H9 (cell line): Measurements from ENCODE around the gene IRF1. TPM values are rescaled to one million over a fixed set of nuclear protein-coding genes. Genes with fewer than 3 reads are reported as not detected.

ENCODE experiments used
- DNase-seq: peaks from one replicate; pipeline ENCODE4 v3.0.0-alpha.2; 2017
- H2AFZ ChIP-seq: one replicate; pipeline ENCODE4 v1.6.1; 2013; ENCODE audit warnings: mild to moderate bottlenecking, low read length, control low read depth, moderate library complexity
- H2AK5ac ChIP-seq: 2 replicates; pipeline ENCODE4 v1.6.1; 2013; ENCODE audit warnings: low read length, control low read depth, mixed read lengths; ENCODE audit not compliant: insufficient read length
- H2BK120ac ChIP-seq: one replicate; pipeline ENCODE4 v1.6.1; 2013; ENCODE audit warnings: low read depth, mild to moderate bottlenecking, low read length, control low read depth, inconsistent platforms; ENCODE audit not compliant: poor library complexity, severe bottlenecking
- H2BK12ac ChIP-seq: 2 replicates; pipeline ENCODE4 v1.6.1; 2013; ENCODE audit warnings: low read length, control low read depth, mixed read lengths, low read depth; ENCODE audit not compliant: insufficient read length
- H2BK15ac ChIP-seq: 2 replicates; pipeline ENCODE4 v1.6.1; 2013; ENCODE audit warnings: low read depth, low read length, control low read depth
- H2BK20ac ChIP-seq: one replicate; pipeline ENCODE4 v1.6.1; 2013; ENCODE audit warnings: low read depth, mild to moderate bottlenecking, low read length, control low read depth, inconsistent platforms; ENCODE audit not compliant: poor library complexity, severe bottlenecking
- H2BK5ac ChIP-seq: 2 replicates; pipeline ENCODE4 v1.6.1; 2013; ENCODE audit warnings: low read length, control low read depth, mixed read lengths; ENCODE audit not compliant: insufficient read length
- H3K14ac ChIP-seq: 2 replicates; pipeline ENCODE4 v1.6.1; 2013; ENCODE audit warnings: low read length, control low read depth; ENCODE audit not compliant: insufficient read depth
- H3K18ac ChIP-seq: 2 replicates; pipeline ENCODE4 v1.6.1; 2013; ENCODE audit warnings: low read depth, mild to moderate bottlenecking, mixed read lengths, low read length, control low read depth; ENCODE audit not compliant: insufficient read length
- H3K23ac ChIP-seq: 2 replicates; pipeline ENCODE4 v1.6.1; 2013; ENCODE audit warnings: low read length, control low read depth, mixed read lengths, low read depth; ENCODE audit not compliant: insufficient read length
- H3K23me2 ChIP-seq: 2 replicates; pipeline ENCODE4 v1.6.1; 2013; ENCODE audit warnings: low read depth, mild to moderate bottlenecking, mixed read lengths, low read length, control low read depth; ENCODE audit not compliant: insufficient read length, poor library complexity, severe bottlenecking
- H3K27ac ChIP-seq: 2 replicates; pipeline ENCODE4 v1.5.1; 2013; ENCODE audit warnings: low read length, control low read depth, mixed read lengths, low read depth; ENCODE audit not compliant: insufficient read length
- H3K27me3 ChIP-seq: 2 replicates; pipeline ENCODE4 v1.6.1; 2013; ENCODE audit warnings: low read length, control low read depth, inconsistent platforms; ENCODE audit not compliant: insufficient read depth
- H3K4ac ChIP-seq: 2 replicates; pipeline ENCODE4 v1.6.1; 2013; ENCODE audit warnings: low read depth, mild to moderate bottlenecking, control low read depth, inconsistent platforms, low read length, moderate library complexity
- H3K4me1 ChIP-seq: 2 replicates; pipeline ENCODE4 v1.6.1; 2013; ENCODE audit warnings: low read length, control low read depth, inconsistent platforms; ENCODE audit not compliant: insufficient read depth
- H3K4me2 ChIP-seq: 2 replicates; pipeline ENCODE4 v1.6.1; 2013; ENCODE audit warnings: low read length, control low read depth, mixed read lengths; ENCODE audit not compliant: insufficient read length, insufficient read depth
- H3K56ac ChIP-seq: 2 replicates; pipeline ENCODE4 v1.6.1; 2013; ENCODE audit warnings: low read depth, mild to moderate bottlenecking, mixed read lengths, low read length, control low read depth; ENCODE audit not compliant: insufficient read length
- H3K79me1 ChIP-seq: 2 replicates; pipeline ENCODE4 v1.6.1; 2013; ENCODE audit warnings: low read depth, mild to moderate bottlenecking, moderate library complexity, low read length, control low read depth, inconsistent platforms; ENCODE audit not compliant: insufficient read depth, poor library complexity, severe bottlenecking
- H3K79me2 ChIP-seq: 2 replicates; pipeline ENCODE4 v1.6.1; 2013; ENCODE audit warnings: low read length, control low read depth, inconsistent platforms; ENCODE audit not compliant: insufficient read depth
- H3K9ac ChIP-seq: 2 replicates; pipeline ENCODE4 v1.6.1; 2013; ENCODE audit warnings: low read length, control low read depth, mixed read lengths; ENCODE audit not compliant: insufficient read length; ENCODE audit errors: extremely low read depth
- H3K9me3 ChIP-seq: one replicate; pipeline ENCODE4 v1.6.1; 2013; ENCODE audit warnings: low read depth, low read length, inconsistent platforms; ENCODE audit not compliant: control insufficient read depth
- H3T11ph ChIP-seq: one replicate; pipeline ENCODE4 v1.6.1; 2013; ENCODE audit warnings: mild to moderate bottlenecking, low read length, control low read depth, inconsistent platforms
- H4K20me1 ChIP-seq: one replicate; pipeline ENCODE4 v1.6.1; 2013; ENCODE audit not compliant: control insufficient read depth, insufficient read length, insufficient read depth
- H4K5ac ChIP-seq: 2 replicates; pipeline ENCODE4 v1.6.1; 2013; ENCODE audit warnings: low read depth, mild to moderate bottlenecking, mixed read lengths, low read length, control low read depth; ENCODE audit not compliant: insufficient read length
- H4K8ac ChIP-seq: replicated peaks from 2 replicates; pipeline ENCODE4 v1.6.1; 2013; ENCODE audit warnings: low read length, control low read depth, mixed read lengths, low read depth; ENCODE audit not compliant: insufficient read length
- H4K91ac ChIP-seq: 2 replicates; pipeline ENCODE4 v1.6.1; 2013; ENCODE audit warnings: low read depth, mild to moderate bottlenecking, moderate library complexity, mixed read lengths, low read length, control low read depth; ENCODE audit not compliant: insufficient read length
- H3K27ac Mint-ChIP-seq, 3 experiments: 2 replicates in 2 of 3; 3 replicates in 1 of 3; pipeline ENCODE4 v1.8.0; 2020 to 2021; ENCODE audit warnings: mixed read lengths in 3 of 3, mild to moderate bottlenecking in 1 of 3, moderate library complexity in 1 of 3
- H3K27me3 Mint-ChIP-seq: 2 replicates; pipeline ENCODE4 v1.8.0; 2021; ENCODE audit warnings: low read depth, mild to moderate bottlenecking, moderate library complexity, mixed read lengths
- H3K36me3 Mint-ChIP-seq, 3 experiments: 2 replicates in 2 of 3; 3 replicates in 1 of 3; pipeline ENCODE4 v1.8.0; 2020 to 2021; ENCODE audit warnings: low read depth in 3 of 3, mixed read lengths in 3 of 3; ENCODE audit not compliant: insufficient read depth in 1 of 3
- H3K4me1 Mint-ChIP-seq, 2 experiments: 2 replicates each; pipeline ENCODE4 v1.8.0; 2020; ENCODE audit warnings: mixed read lengths in 2 of 2
- H3K4me3 Mint-ChIP-seq, 2 experiments: 2 replicates in 1 of 2; 3 replicates in 1 of 2; pipeline ENCODE4 v1.8.0; 2020 to 2021; ENCODE audit warnings: mild to moderate bottlenecking in 2 of 2, mixed read lengths in 2 of 2, moderate library complexity in 1 of 2
- H3K9me3 Mint-ChIP-seq, 2 experiments: 2 replicates in 1 of 2; 3 replicates in 1 of 2; pipeline ENCODE4 v1.8.0; 2020; ENCODE audit warnings: mild to moderate bottlenecking in 2 of 2, mixed read lengths in 2 of 2, moderate library complexity in 1 of 2
- WGBS: extraction: QIAGEN DNeasy Blood & Tissue Kit; methylation state at CpG from one replicate; pipeline ENCODE4 v1.1.7; 2013; ENCODE audit warnings: missing lambda C conversion rate, low lambda C conversion rate, mixed read lengths; ENCODE audit not compliant: insufficient read length; ENCODE audit errors: extremely low coverage; 5-methylcytosine and 5-hydroxymethylcytosine counted together
- total RNA-seq: library from RNA; stranded (reverse); gene quantifications from 2 replicates; pipeline ENCODE4 v1.2.1, GENCODE V29; 2021
- TF ChIP-seq, protein P1 (sequence below): fragments of 200-600 bp; sonication (generic); conservative IDR thresholded peaks from 3 replicates; pipeline ENCODE4 v1.8.0; 2021; ENCODE audit warnings: antibody characterized with exemption, mild to moderate bottlenecking

Gene IRF1
- total RNA-seq, 1 experiment from 2014 or later = 8.7 TPM

DNA sequence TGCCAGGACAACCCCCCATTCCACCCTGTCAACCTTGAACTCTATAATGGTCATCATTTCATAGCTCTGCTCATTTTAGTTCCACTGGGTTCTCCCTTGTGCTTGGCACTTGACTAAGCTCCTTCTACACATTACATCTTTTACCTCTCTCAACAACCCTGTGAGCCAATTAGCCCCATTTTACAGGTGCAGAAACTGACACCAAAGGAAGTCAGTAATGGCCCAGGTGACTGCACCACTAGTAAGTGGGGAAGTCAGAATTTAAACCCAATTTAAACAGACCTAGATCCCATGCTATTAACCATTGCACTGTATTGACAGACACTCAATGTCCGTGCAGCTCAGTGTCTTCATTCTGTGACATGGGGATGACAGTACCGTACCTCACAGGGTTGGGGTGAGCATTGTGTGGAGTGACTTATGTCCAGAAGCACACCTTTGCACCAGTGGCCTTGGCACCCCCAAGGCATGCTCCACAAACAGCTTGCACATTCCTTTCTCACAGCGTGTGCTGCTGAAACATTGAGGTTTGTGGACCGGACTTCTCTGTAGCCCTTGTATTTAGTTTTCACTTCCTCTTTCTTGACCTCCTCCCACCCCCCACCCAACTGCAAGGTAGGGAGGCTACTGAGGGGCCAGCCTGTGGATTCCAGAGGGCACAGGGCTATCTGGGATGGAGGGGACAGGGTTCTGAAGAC, 23.1 kb downstream of the IRF1 start:
- H2AFZ ChIP-seq = no peak overlapping the region
- H4K20me1 ChIP-seq = no peaks in the 10 kb centered on the region
- no peak overlapping the region for H3K4me2 ChIP-seq
- no peak overlapping the region for H3K56ac ChIP-seq
- H3K27me3 ChIP-seq = no peaks in the 10 kb centered on the region
- no peak for DNase-seq
- peaks cover 12% of the 10 kb centered on the region; the same call in 1 of the 2 replicates for H3K4me1 ChIP-seq
- no peaks in the 10 kb centered on the region for H3K9me3 ChIP-seq
- H3K27ac ChIP-seq = no peak overlapping the region
- Mint-ChIP-seq H3K4me3 (no peak overlapping the region), H3K27me3 (peaks cover 7% of the 10 kb centered on the region), H3K27ac (no peak overlapping the region), H3K9me3 (peaks cover 5 to 11% of the 10 kb centered on the region in 2 experiments), H3K4me1 (peaks cover 31 to 32% of the 10 kb centered on the region in 2 experiments), H3K36me3 (peaks cover 0 to 7% (median 1%) of the 10 kb centered on the region in 3 experiments; a peak in 4 of 7 replicates)
- no peak overlapping the region for H4K91ac ChIP-seq
- H3K9ac ChIP-seq = no peak overlapping the region
- H3K14ac ChIP-seq = no peak overlapping the region
- no peak overlapping the region for H4K8ac ChIP-seq
- no CpG with 5 or more reads among the region's 4 CpGs for WGBS
- H3K4ac ChIP-seq = no peak overlapping the region
- no peak overlapping the region for H3K18ac ChIP-seq
- TF ChIP-seq, protein P1, sequence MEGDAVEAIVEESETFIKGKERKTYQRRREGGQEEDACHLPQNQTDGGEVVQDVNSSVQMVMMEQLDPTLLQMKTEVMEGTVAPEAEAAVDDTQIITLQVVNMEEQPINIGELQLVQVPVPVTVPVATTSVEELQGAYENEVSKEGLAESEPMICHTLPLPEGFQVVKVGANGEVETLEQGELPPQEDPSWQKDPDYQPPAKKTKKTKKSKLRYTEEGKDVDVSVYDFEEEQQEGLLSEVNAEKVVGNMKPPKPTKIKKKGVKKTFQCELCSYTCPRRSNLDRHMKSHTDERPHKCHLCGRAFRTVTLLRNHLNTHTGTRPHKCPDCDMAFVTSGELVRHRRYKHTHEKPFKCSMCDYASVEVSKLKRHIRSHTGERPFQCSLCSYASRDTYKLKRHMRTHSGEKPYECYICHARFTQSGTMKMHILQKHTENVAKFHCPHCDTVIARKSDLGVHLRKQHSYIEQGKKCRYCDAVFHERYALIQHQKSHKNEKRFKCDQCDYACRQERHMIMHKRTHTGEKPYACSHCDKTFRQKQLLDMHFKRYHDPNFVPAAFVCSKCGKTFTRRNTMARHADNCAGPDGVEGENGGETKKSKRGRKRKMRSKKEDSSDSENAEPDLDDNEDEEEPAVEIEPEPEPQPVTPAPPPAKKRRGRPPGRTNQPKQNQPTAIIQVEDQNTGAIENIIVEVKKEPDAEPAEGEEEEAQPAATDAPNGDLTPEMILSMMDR = no peak
- no peaks in the 10 kb centered on the region for H3K79me2 ChIP-seq
- H2BK20ac ChIP-seq = no peak overlapping the region
- no peak overlapping the region for H3T11ph ChIP-seq
- no peaks in the 10 kb centered on the region for H3K23me2 ChIP-seq
- no peak overlapping the region for H2BK120ac ChIP-seq
- H3K79me1 ChIP-seq = no peaks in the 10 kb centered on the region
- H2BK15ac ChIP-seq = no peak overlapping the region
- no peak overlapping the region for H2BK12ac ChIP-seq
- H3K23ac ChIP-seq = no peak overlapping the region
- H2BK5ac ChIP-seq = no peak overlapping the region
- no peak overlapping the region for H4K5ac ChIP-seq
- no peak overlapping the region for H2AK5ac ChIP-seq
